ENCODE results near the gene ABI3BP. TPM values are rescaled to one million over a fixed set of nuclear protein-coding genes. Genes with fewer than 3 reads are reported as not detected.

ABI3BP gene
- total RNA-seq, 1 experiment from 2014 or later = 0.28 TPM

DNA sequence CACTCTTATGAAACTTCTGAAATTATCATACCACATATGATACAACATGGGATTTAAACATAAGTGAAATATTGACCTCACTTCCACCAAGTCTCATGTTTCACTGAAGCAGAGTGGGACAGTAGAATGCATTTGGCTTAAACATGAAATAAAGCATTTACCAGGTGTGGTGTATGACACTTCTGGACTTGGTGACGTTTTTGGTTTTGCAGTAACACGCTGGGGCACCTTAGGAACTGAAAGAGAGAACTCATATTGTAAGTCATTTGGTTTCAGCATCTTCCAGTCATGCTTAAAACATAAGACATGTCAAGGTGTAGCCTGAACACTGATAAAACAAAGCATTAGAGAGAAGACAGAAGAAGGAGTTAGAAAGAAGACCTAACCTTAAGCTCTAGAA lies 188.6 kb downstream of the ABI3BP start:
- H3K79me1 ChIP-seq (ENCODE audit: insufficient read depth, low read depth, low read length, poor library complexity, severe bottlenecking) = no peaks in the 10 kb centered on the region
- H2BK12ac ChIP-seq (ENCODE audit: insufficient read length, low read depth, low read length) = no peak overlapping the region
- H3K4me1 ChIP-seq (ENCODE audit: insufficient read depth, low read length) = no peaks in the 10 kb centered on the region

More for the DNA sequence above, 188.6 kb downstream of the ABI3BP start:
- Mint-ChIP-seq H3K36me3 (ENCODE audit: insufficient read depth in 1 of 3, low read depth in 3 of 3) (no peaks in the 10 kb centered on the region), H3K9me3 (no peaks in the 10 kb centered on the region), H3K27ac (no peak overlapping the region), H3K27me3 (ENCODE audit: low read depth) (peaks cover 1% of the 10 kb centered on the region; the same call in 1 of the 2 replicates), H3K4me3 (no peak overlapping the region), H3K4me1 (no peaks in the 10 kb centered on the region)
- Histone ChIP-seq H3K4ac (ENCODE audit: low read depth, low read length) (no peak overlapping the region), H4K20me1 (ENCODE audit: control insufficient read depth, insufficient read depth, insufficient read length) (no peaks in the 10 kb centered on the region), H2BK15ac (ENCODE audit: low read depth, low read length) (no peak overlapping the region), H2AFZ (ENCODE audit: low read length) (no peak overlapping the region), H3K79me2 (ENCODE audit: insufficient read depth, low read length) (no peaks in the 10 kb centered on the region), H2AK5ac (ENCODE audit: insufficient read length, low read length) (no peak overlapping the region), H3K9ac (ENCODE audit: extremely low read depth, insufficient read length, low read length) (no peak overlapping the region), H3K18ac (ENCODE audit: insufficient read length, low read depth, low read length) (no peak overlapping the region), H2BK20ac (ENCODE audit: low read depth, low read length, poor library complexity, severe bottlenecking) (no peak overlapping the region), H2BK5ac (ENCODE audit: insufficient read length, low read length) (no peak overlapping the region), H3K27ac (ENCODE audit: insufficient read length, low read depth, low read length) (no peak overlapping the region), H2BK120ac (ENCODE audit: low read depth, low read length, poor library complexity, severe bottlenecking) (no peak overlapping the region), H3K9me3 (ENCODE audit: control insufficient read depth, low read depth, low read length) (no peaks in the 10 kb centered on the region), H3K23me2 (ENCODE audit: insufficient read length, low read depth, low read length, poor library complexity, severe bottlenecking) (no peaks in the 10 kb centered on the region), H4K5ac (ENCODE audit: insufficient read length, low read depth, low read length) (no peak overlapping the region), H3K14ac (ENCODE audit: insufficient read depth, low read length) (no peak overlapping the region), H4K8ac (replicated peaks; ENCODE audit: insufficient read length, low read depth, low read length) (no peak overlapping the region), H4K91ac (ENCODE audit: insufficient read length, low read depth, low read length) (no peak overlapping the region), H3T11ph (ENCODE audit: low read length) (no peak overlapping the region), H3K23ac (ENCODE audit: insufficient read length, low read depth, low read length) (no peak overlapping the region), H3K27me3 (ENCODE audit: insufficient read depth, low read length) (no peaks in the 10 kb centered on the region), H3K4me2 (ENCODE audit: insufficient read depth, insufficient read length, low read length) (no peak overlapping the region), H3K56ac (ENCODE audit: insufficient read length, low read depth, low read length) (no peak overlapping the region)
- DNase-seq = no peak
- WGBS (ENCODE audit: extremely low coverage, insufficient read length, low lambda C conversion rate) = no CpG with 5 or more reads among the region's 2 CpGs
- TF ChIP-seq, protein P1, sequence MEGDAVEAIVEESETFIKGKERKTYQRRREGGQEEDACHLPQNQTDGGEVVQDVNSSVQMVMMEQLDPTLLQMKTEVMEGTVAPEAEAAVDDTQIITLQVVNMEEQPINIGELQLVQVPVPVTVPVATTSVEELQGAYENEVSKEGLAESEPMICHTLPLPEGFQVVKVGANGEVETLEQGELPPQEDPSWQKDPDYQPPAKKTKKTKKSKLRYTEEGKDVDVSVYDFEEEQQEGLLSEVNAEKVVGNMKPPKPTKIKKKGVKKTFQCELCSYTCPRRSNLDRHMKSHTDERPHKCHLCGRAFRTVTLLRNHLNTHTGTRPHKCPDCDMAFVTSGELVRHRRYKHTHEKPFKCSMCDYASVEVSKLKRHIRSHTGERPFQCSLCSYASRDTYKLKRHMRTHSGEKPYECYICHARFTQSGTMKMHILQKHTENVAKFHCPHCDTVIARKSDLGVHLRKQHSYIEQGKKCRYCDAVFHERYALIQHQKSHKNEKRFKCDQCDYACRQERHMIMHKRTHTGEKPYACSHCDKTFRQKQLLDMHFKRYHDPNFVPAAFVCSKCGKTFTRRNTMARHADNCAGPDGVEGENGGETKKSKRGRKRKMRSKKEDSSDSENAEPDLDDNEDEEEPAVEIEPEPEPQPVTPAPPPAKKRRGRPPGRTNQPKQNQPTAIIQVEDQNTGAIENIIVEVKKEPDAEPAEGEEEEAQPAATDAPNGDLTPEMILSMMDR (conservative IDR thresholded peaks at IDR 0.05) = no peak

Data from H9 (cell line).